Esophagus mucosa (tissue), 1 donor: ENCODE data around the gene NCOA3. TPM values are rescaled to one million over a fixed set of nuclear protein-coding genes. Genes with fewer than 3 reads are reported as not detected.
"Not testable (repeated sequence)": the region's sequence is repeated elsewhere in the genome, so short reads cannot be mapped to it uniquely, and the experiment has no call there.

ENCODE experiments used
- ATAC-seq: fragments of 200-7000 bp; cut with Tn5 transposase; one replicate; pipeline ENCODE4 v1.9.1; 2020
- total RNA-seq: library from RNA; stranded (reverse); gene quantifications from one replicate; pipeline ENCODE4 v1.2.4, GENCODE V29; 2023
- donor health status: DM: yes; HTN: yes; CAD: no.

NCOA3 gene
- total RNA-seq, 1 donor from 2014 or later: 29.1 TPM

- ATAC-seq: no peak
Measured at GRCh38 chr20:47501116-47501481, 588 bp upstream of the NCOA3 start.

GRCh38 chr20:47502271-47503239 is 868 bp downstream of the NCOA3 start:
- ATAC-seq: peak; percentile 26

- ATAC-seq: no peak
Measured at GRCh38 chr20:47503685-47504084, 2.0 kb downstream of the NCOA3 start.

- ATAC-seq: no peak
Measured at GRCh38 chr20:47506335-47506734, 4.6 kb downstream of the NCOA3 start.

- no peak for ATAC-seq
Measured at GRCh38 chr20:47506850-47507249, 5.2 kb downstream of the NCOA3 start.

GRCh38 chr20:47507275-47507981 is 5.7 kb downstream of the NCOA3 start:
- ATAC-seq: not testable (repeated sequence)

GRCh38 chr20:47508278-47508677 is 6.6 kb downstream of the NCOA3 start:
- no peak for ATAC-seq

- ATAC-seq: no peak
Measured at GRCh38 chr20:47509104-47509661, 7.5 kb downstream of the NCOA3 start.

GRCh38 chr20:47509685-47510084 is 8.0 kb downstream of the NCOA3 start:
- no peak for ATAC-seq

GRCh38 chr20:47515843-47516242 is 14.2 kb downstream of the NCOA3 start:
- ATAC-seq: no peak

- ATAC-seq: peak; percentile 48
Measured at GRCh38 chr20:47521059-47521808, 19.5 kb downstream of the NCOA3 start.

- ATAC-seq: no peak
Measured at GRCh38 chr20:47524015-47524784, 22.5 kb downstream of the NCOA3 start.

- peak; percentile 47 for ATAC-seq
Measured at GRCh38 chr20:47527004-47527800, 25.5 kb downstream of the NCOA3 start.

GRCh38 chr20:47529840-47530239 is 28.2 kb downstream of the NCOA3 start:
- no peak for ATAC-seq

- no peak for ATAC-seq
Measured at GRCh38 chr20:47531458-47531857, 29.8 kb downstream of the NCOA3 start.

GRCh38 chr20:47532002-47532401 is 30.3 kb downstream of the NCOA3 start:
- ATAC-seq: no peak

- no peak for ATAC-seq
Measured at GRCh38 chr20:47533518-47534062, 31.9 kb downstream of the NCOA3 start.

GRCh38 chr20:47534405-47534804 is 32.7 kb downstream of the NCOA3 start:
- ATAC-seq: no peak

GRCh38 chr20:47535088-47535487 is 33.4 kb downstream of the NCOA3 start:
- no peak for ATAC-seq

- ATAC-seq: no peak
Measured at GRCh38 chr20:47535994-47536393, 34.3 kb downstream of the NCOA3 start.
